Peyer's patch (tissue), 4 donors: ENCODE results near the gene P2RX1.

Source experiments
- POLR2A ChIP-seq, 2 donors: fragments of 450-650 bp; IDR thresholded peaks; one replicate each; pipeline ENCODE4 v1.5.1; 2017; ENCODE audit warnings: antibody characterized with exemption in 2 of 2, mild to moderate bottlenecking in 2 of 2, moderate library complexity in 2 of 2
- TF ChIP-seq, protein P1 (sequence below), 6 experiments: fragments of 450-650 bp in 4 of 6; fragments of 200-600 bp in 2 of 6; sonication (generic) in 1 of 6; IDR thresholded peaks; one replicate each; pipeline ENCODE4 v1.5.1; 2017 to 2019; ENCODE audit warnings: antibody characterized with exemption in 6 of 6, mild to moderate bottlenecking in 3 of 6, moderate library complexity in 1 of 6

DNA sequence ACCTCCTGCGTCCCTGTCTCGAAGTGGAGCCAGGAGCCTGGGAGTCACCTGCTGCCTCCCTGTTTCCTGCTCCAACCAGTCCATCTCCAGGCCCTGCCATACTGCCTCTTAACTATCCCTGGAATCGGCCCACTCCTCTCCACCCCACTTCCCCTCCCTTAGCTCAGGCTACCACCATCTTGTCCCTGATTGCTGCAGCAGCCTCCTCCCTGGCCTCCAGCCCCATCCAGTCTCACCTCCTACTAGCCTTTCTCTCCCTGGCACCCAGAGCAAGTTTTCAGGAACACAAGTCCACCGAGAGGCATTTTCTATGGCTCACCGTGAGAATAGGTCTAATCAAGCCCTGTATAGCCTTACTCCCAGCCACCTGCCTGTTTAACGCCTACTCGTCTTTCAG lies 22.5 kb downstream of the P2RX1 start:
- TF ChIP-seq, protein P1, sequence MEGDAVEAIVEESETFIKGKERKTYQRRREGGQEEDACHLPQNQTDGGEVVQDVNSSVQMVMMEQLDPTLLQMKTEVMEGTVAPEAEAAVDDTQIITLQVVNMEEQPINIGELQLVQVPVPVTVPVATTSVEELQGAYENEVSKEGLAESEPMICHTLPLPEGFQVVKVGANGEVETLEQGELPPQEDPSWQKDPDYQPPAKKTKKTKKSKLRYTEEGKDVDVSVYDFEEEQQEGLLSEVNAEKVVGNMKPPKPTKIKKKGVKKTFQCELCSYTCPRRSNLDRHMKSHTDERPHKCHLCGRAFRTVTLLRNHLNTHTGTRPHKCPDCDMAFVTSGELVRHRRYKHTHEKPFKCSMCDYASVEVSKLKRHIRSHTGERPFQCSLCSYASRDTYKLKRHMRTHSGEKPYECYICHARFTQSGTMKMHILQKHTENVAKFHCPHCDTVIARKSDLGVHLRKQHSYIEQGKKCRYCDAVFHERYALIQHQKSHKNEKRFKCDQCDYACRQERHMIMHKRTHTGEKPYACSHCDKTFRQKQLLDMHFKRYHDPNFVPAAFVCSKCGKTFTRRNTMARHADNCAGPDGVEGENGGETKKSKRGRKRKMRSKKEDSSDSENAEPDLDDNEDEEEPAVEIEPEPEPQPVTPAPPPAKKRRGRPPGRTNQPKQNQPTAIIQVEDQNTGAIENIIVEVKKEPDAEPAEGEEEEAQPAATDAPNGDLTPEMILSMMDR (IDR thresholded peaks at IDR 0.05): no peak
- no peak for TF ChIP-seq POLR2A (IDR thresholded peaks at IDR 0.05)
